K562 (cell line): ENCODE results near the gene LTB4R2.

Experiments used
- CBX3 ChIP-seq, 2 experiments: IDR thresholded peaks; 1 replicate in 1 of 2; 2 replicates in 1 of 2; pipeline ENCODE4 v1.6.1; 2012; ENCODE audit warnings: inconsistent platforms in 2 of 2, low read length in 2 of 2, borderline replicate concordance in 1 of 2, control low read depth in 1 of 2
- CEBPB ChIP-seq: fragments of 450-650 bp; IDR thresholded peaks from 2 replicates; pipeline ENCODE4 v1.6.1; 2016; ENCODE audit warnings: missing genetic modification characterization, missing compliant biosample characterization
- CREB3L1 ChIP-seq: fragments of 450-650 bp; IDR thresholded peaks from 2 replicates; pipeline ENCODE4 v1.6.1; 2014; ENCODE audit warnings: low read depth, mild to moderate bottlenecking, moderate library complexity, borderline replicate concordance
- CTCF ChIP-seq, 3 experiments: IDR thresholded peaks in 2 of 3; conservative IDR thresholded peaks in 1 of 3; 2 replicates each; pipeline ENCODE4 v1.5.1; 2011 to 2012; ENCODE audit warnings: low read length in 3 of 3, mild to moderate bottlenecking in 3 of 3, control low read depth in 2 of 3, improper control_type of control experiment in 1 of 3, inconsistent platforms in 1 of 3, low read depth in 1 of 3, mixed read lengths in 1 of 3, moderate library complexity in 1 of 3; ENCODE audit not compliant: insufficient read depth in 2 of 3
- HCFC1 ChIP-seq: IDR thresholded peaks from 2 replicates; pipeline ENCODE4 v1.6.1; 2012; ENCODE audit warnings: low read depth, low read length, improper control_type of control experiment
- NELFE ChIP-seq: IDR thresholded peaks from 2 replicates; pipeline ENCODE4 v1.6.1; 2011; ENCODE audit warnings: mild to moderate bottlenecking; ENCODE audit not compliant: insufficient read depth, insufficient read length
- SAFB2 ChIP-seq: fragments of 200-400 bp; formaldehyde crosslinking; IDR thresholded peaks from 2 replicates; pipeline ENCODE4 v1.6.1; 2018; ENCODE audit warnings: borderline replicate concordance, low read length, low read depth, moderate library complexity; ENCODE audit not compliant: severe bottlenecking
- TBP ChIP-seq: optimal IDR thresholded peaks from 2 replicates; pipeline ENCODE3; 2011; ENCODE audit warnings: low read depth, low read length, improper control_type of control experiment
- ZNF232 ChIP-seq: sonication (generic); formaldehyde crosslinking; IDR thresholded peaks from 2 replicates; pipeline ENCODE4 v1.8.0; 2022; ENCODE audit warnings: mild to moderate bottlenecking, missing genetic modification reagents
- ZNF75A ChIP-seq: fragments of 450-650 bp; formaldehyde crosslinking; IDR thresholded peaks from 2 replicates; pipeline ENCODE4 v1.4.0; 2020; ENCODE audit warnings: mild to moderate bottlenecking
- TF ChIP-seq, protein P1 (sequence below): sonication (generic); formaldehyde crosslinking; IDR thresholded peaks from 2 replicates; pipeline ENCODE4 v1.5.0; 2020; ENCODE audit warnings: missing genetic modification reagents
- TF ChIP-seq, protein P2 (sequence below): fragments of 200-400 bp; formaldehyde crosslinking; IDR thresholded peaks from 2 replicates; pipeline ENCODE4 v1.6.1; 2017; ENCODE audit warnings: mild to moderate bottlenecking, low read depth, low read length, moderate library complexity

GRCh38 chr14:24293525-24293924, 16.4 kb upstream of the LTB4R2 start:
- TF ChIP-seq HCFC1 (no peak), ZNF75A (CRISPR knock-in tag) (no peak), CEBPB (no peak), CTCF (IDR thresholded peaks at IDR 0.05 in 2 of 3, conservative IDR thresholded peaks at IDR 0.05 in 1 of 3; ENCODE audit: insufficient read depth in 2 of 3, low read depth in 1 of 3, low read length in 3 of 3) (no peak), CBX3 (IDR thresholded peaks at IDR 0.05; ENCODE audit: borderline replicate concordance in 1 of 2, low read length in 2 of 2) (no peak), ZNF232 (CRISPR knock-in tag) (no peak), CREB3L1 (no peak), SAFB2 (no peak), NELFE (no peak), TBP (no peak)
- TF ChIP-seq, protein P1, sequence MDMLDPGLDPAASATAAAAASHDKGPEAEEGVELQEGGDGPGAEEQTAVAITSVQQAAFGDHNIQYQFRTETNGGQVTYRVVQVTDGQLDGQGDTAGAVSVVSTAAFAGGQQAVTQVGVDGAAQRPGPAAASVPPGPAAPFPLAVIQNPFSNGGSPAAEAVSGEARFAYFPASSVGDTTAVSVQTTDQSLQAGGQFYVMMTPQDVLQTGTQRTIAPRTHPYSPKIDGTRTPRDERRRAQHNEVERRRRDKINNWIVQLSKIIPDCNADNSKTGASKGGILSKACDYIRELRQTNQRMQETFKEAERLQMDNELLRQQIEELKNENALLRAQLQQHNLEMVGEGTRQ: no peak
- TF ChIP-seq, protein P2, sequence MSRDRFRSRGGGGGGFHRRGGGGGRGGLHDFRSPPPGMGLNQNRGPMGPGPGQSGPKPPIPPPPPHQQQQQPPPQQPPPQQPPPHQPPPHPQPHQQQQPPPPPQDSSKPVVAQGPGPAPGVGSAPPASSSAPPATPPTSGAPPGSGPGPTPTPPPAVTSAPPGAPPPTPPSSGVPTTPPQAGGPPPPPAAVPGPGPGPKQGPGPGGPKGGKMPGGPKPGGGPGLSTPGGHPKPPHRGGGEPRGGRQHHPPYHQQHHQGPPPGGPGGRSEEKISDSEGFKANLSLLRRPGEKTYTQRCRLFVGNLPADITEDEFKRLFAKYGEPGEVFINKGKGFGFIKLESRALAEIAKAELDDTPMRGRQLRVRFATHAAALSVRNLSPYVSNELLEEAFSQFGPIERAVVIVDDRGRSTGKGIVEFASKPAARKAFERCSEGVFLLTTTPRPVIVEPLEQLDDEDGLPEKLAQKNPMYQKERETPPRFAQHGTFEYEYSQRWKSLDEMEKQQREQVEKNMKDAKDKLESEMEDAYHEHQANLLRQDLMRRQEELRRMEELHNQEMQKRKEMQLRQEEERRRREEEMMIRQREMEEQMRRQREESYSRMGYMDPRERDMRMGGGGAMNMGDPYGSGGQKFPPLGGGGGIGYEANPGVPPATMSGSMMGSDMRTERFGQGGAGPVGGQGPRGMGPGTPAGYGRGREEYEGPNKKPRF: no peak
